A549 (cell line): ENCODE data around the gene TRIO.

Source experiments
- CTCF ChIP-seq: fragments of >200 bp; sonication (Bioruptor Twin); formaldehyde crosslinking; IDR thresholded peaks from 3 replicates; pipeline ENCODE4 v1.5.1; 2016
- JUNB ChIP-seq: fragments of >200 bp; sonication (Bioruptor Twin); formaldehyde crosslinking; IDR thresholded peaks from 2 replicates; pipeline ENCODE4 v1.6.1; 2016
- MAFK ChIP-seq: fragments of 450-650 bp; IDR thresholded peaks from 2 replicates; pipeline ENCODE4 v1.6.1; 2014; ENCODE audit not compliant: partially characterized antibody

- TF ChIP-seq JUNB, result no peak
- no peak for TF ChIP-seq MAFK
- no peak for TF ChIP-seq CTCF
Observed at GRCh38 chr5:14101922-14102321, 41.2 kb upstream of the TRIO start.
